Measurements from ENCODE around the gene AATK.

Gene AATK

GRCh38 chr17:81191646-81192045, 25.6 kb upstream of the AATK start:
- TF ChIP-seq ZFX (IDR thresholded peaks at IDR 0.05) = no peak
- TF ChIP-seq, protein P1, sequence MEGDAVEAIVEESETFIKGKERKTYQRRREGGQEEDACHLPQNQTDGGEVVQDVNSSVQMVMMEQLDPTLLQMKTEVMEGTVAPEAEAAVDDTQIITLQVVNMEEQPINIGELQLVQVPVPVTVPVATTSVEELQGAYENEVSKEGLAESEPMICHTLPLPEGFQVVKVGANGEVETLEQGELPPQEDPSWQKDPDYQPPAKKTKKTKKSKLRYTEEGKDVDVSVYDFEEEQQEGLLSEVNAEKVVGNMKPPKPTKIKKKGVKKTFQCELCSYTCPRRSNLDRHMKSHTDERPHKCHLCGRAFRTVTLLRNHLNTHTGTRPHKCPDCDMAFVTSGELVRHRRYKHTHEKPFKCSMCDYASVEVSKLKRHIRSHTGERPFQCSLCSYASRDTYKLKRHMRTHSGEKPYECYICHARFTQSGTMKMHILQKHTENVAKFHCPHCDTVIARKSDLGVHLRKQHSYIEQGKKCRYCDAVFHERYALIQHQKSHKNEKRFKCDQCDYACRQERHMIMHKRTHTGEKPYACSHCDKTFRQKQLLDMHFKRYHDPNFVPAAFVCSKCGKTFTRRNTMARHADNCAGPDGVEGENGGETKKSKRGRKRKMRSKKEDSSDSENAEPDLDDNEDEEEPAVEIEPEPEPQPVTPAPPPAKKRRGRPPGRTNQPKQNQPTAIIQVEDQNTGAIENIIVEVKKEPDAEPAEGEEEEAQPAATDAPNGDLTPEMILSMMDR (conservative IDR thresholded peaks at IDR 0.05) = no peak
- no peak overlapping the region for H3K27ac ChIP-seq

GRCh38 chr17:81191116-81191515, 25.1 kb upstream of the AATK start:
- H3K27ac ChIP-seq = no peak overlapping the region
- TF ChIP-seq, protein P1 (conservative IDR thresholded peaks at IDR 0.05) = no peak
- no peak for TF ChIP-seq ZFX (IDR thresholded peaks at IDR 0.05)

DNA sequence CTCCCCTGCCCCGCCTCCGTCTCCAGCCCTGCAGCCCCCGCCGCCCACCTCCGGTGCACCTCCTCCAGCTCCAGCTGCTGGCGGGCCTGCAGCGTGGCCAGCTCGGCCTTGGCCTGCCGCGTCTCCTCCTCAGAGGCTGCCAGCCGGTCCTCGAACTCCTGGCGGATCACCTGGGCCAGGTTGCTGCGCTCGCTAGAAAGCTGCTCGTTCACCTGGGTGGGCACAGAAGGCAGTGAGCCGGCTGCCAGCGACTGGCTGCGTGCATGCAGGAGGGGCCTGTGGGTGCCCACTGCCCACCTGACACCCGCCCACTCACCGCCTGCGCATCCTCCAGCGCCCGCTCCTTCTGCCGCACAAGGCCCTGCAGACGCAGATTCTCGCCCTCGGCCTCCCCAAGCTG, 24.6 kb upstream of the AATK start:
- no peak overlapping the region for H3K27ac ChIP-seq
- no peak for TF ChIP-seq ZFX (IDR thresholded peaks at IDR 0.05)
- TF ChIP-seq, protein P1 (conservative IDR thresholded peaks at IDR 0.05) = no peak

DNA sequence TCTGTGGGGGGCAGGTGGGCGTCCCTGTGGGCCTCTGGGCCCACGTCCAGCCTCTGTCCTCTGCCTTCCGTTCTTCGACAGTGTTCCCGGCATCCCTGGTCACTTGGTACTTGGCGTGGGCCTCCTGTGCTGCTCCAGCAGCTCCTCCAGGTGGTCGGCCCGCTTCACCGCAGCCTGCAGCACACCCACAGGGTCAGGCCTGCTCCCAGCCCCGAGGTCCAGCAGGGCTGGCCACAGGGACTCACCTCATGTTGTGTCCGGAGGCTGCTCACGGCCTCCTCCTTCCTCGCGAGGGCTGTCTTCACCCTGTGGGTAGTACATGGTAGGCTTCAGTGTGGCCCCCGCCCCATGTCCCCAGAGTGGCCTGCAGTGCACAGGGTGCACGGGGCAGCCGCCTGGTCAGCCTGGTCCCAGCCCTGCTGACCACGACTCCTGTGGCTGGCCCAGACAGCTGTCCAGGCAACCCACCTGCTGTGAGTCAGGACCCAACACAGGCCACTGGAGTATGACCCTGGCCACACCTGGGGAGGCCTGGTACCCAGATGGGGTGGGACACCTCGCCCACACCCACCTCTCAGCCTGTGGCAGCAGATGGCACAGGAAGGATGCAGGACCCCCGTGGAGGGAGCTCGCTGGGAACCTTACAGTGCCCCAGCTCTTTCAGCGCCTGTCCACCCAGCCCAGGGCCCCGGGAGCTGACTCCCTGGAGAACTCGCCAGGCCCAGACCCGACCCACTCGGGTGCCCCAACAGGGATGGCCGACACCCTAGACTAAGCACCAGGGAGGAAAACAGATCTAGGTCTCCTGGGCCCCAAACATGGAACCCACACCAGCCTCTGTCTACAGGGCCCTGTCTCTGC, 23.9 kb upstream of the AATK start:
- TF ChIP-seq ZFX (IDR thresholded peaks at IDR 0.05) = no peak
- TF ChIP-seq, protein P1 (conservative IDR thresholded peaks at IDR 0.05) = no peak
- no peak overlapping the region for H3K27ac ChIP-seq

DNA sequence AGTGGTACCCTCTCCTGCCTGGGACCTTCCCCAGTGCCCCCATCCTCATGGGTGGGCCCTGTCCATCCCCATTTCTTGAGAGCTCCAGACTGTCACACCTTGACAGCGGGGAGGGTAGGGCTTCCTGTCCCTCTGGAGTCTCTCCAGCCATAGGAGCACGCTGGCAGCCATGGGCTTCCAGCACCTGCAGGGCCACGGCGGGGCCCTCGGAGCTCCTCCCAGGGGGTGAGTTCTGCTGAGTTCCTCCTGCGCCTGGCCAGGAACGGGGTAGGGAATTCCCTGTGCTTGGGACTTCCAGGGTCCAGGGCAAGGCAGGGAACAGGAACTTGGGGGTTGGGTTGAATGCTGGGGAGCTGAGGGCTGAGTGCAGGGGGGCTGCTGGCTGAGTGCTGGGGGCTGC, 23.0 kb upstream of the AATK start:
- TF ChIP-seq, protein P1 (conservative IDR thresholded peaks at IDR 0.05) = no peak
- no peak for TF ChIP-seq ZFX (IDR thresholded peaks at IDR 0.05)
- H3K27ac ChIP-seq = no peak overlapping the region

DNA sequence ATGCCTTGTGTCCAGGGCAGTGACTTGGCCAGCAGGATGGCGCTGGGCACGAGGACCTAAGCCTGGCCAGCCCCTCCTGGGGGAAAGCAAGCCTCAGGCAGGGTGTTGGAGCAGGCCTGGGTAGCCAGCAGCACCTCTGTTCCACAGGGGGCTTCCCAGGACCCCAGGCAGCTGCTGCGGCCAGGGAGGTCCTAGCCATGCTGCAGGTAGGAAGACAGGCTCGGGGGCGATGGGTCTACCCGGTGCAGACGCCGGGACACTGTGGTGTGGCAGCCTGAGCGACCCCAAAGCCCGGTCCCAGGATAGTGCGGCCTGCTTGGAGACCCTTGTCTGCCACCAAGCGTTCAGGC, 22.4 kb upstream of the AATK start:
- TF ChIP-seq, protein P1 (conservative IDR thresholded peaks at IDR 0.05) = no peak
- TF ChIP-seq ZFX (IDR thresholded peaks at IDR 0.05) = no peak
- no peak overlapping the region for H3K27ac ChIP-seq

DNA sequence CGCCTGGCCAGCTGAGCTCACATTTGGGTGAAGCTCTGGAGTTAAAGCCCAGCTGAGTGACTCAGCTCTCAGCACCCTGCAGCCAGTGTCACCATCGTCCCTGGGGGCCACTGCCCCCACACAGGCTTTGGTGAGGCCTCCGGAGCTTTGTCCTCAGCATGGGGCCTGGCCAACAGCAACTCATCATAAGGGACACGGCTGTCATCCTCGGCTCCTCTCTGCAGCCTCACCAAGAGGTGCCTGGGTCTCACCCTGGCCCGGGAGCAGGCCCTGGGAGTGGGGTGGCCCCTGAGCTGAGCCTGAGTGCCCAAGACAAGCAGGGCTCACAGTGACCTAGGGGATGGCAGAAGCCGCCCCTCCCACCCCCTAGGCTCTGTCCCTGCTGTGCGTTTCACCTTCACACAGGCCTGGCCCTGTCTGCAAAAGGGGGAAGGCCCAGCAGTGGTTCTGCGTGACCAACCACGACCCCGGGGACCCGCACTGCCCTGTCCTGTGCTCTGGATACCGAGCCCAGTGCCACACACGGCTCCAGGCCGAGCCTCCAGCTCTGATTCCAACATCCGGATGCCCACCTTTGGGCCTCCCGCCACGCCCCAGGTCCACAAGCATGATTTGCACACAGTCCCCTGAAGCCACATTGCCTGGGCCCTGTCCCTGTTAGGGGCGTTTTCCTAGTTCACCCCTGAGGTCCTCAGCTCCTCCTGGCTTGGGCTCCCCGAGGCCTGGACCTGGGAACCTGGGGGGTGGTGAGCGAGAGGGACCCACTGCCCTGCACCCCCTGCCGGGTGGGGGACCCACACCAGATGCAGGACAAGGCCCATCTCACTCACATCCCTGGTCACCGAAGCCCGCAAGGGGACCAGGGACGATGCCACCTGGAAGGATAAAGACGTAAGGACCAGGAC, 21.8 kb upstream of the AATK start:
- TF ChIP-seq ZFX (IDR thresholded peaks at IDR 0.05) = no peak
- H3K27ac ChIP-seq = no peak overlapping the region

Data from C4-2B (cell line).